Esophagus muscularis mucosa (tissue), 4 donors: ENCODE results near the gene ABO. TPM values are rescaled to one million over a fixed set of nuclear protein-coding genes. Genes with fewer than 3 reads are reported as not detected.

Experiments used
- DNase-seq: peaks from one replicate; pipeline ENCODE4 v3.0.0-alpha.2; 2017; ENCODE audit errors: extremely low spot score
- H3K27ac ChIP-seq, 4 donors: fragments of 200-600 bp; sonication (generic); replicated peaks in 1 of 4; 1 replicate in 3 of 4; 2 replicates in 1 of 4; pipeline ENCODE4 v1.5.1; 2016 to 2019; ENCODE audit warnings: mild to moderate bottlenecking in 1 of 4
- H3K27me3 ChIP-seq, 4 donors: fragments of 200-600 bp; sonication (generic); one replicate each; pipeline versions ENCODE4 v1.5.1 to v1.6.0; 2016 to 2019
- H3K36me3 ChIP-seq, 4 donors: fragments of 200-600 bp; sonication (generic); one replicate each; pipeline ENCODE4 v1.5.1; 2016 to 2019
- H3K4me1 ChIP-seq, 4 donors: fragments of 200-600 bp; sonication (generic); one replicate each; pipeline ENCODE4 v1.5.1; 2016 to 2019
- H3K4me3 ChIP-seq, 4 donors: fragments of 200-600 bp; sonication (generic); 1 replicate in 2 of 4; 2 replicates in 2 of 4; pipeline ENCODE4 v1.5.1; 2016 to 2019; ENCODE audit warnings: mild to moderate bottlenecking in 4 of 4, moderate library complexity in 1 of 4
- H3K9me3 ChIP-seq, 4 donors: fragments of 200-600 bp; sonication (generic); 1 replicate in 3 of 4; 2 replicates in 1 of 4; pipeline ENCODE4 v1.5.1; 2016 to 2019
- EP300 ChIP-seq: sonication (generic); formaldehyde crosslinking; IDR thresholded peaks from one replicate; pipeline ENCODE4 v1.6.1; 2017; ENCODE audit warnings: antibody characterized with exemption
- POLR2A ChIP-seq: fragments of 450-650 bp; IDR thresholded peaks from one replicate; pipeline ENCODE4 v1.6.1; 2017; ENCODE audit warnings: antibody characterized with exemption, moderate library complexity, mild to moderate bottlenecking, low read depth
- POLR2AphosphoS5 ChIP-seq, 2 donors: sonication (generic); formaldehyde crosslinking; IDR thresholded peaks; one replicate each; pipeline ENCODE4 v1.6.1; 2017; ENCODE audit warnings: antibody characterized with exemption in 2 of 2
- WGBS: methylation state at CpG from one replicate; pipeline ENCODE4 v1.1.5; 2018; 5-methylcytosine and 5-hydroxymethylcytosine counted together
- intact Hi-C: fragments of 100-400 bp; cut with DNase I; formaldehyde crosslinking; loops from one replicate; pipeline ENCODE4 v1.15.1; 2023
- total RNA-seq, 4 donors: library from RNA; depleted of rRNA; stranded (reverse); fragments of >200 nt; gene quantifications; one replicate each; pipeline versions ENCODE4 v1.1.0 to v1.2.1, GENCODE V29; 2016
- TF ChIP-seq, protein P1 (sequence below), 3 experiments: fragments of 200-600 bp in 2 of 3; fragments of 450-650 bp in 1 of 3; sonication (generic) in 2 of 3; IDR thresholded peaks; one replicate each; pipeline ENCODE4 v1.5.1; 2017 to 2019; ENCODE audit warnings: antibody characterized with exemption in 3 of 3, mild to moderate bottlenecking in 2 of 3, moderate library complexity in 1 of 3

The ABO gene
- total RNA-seq: 1 to 10 TPM in 2 of 4 donors, under 1 TPM in 2; 0.33 to 3.8 (median 1.2) TPM

DNA sequence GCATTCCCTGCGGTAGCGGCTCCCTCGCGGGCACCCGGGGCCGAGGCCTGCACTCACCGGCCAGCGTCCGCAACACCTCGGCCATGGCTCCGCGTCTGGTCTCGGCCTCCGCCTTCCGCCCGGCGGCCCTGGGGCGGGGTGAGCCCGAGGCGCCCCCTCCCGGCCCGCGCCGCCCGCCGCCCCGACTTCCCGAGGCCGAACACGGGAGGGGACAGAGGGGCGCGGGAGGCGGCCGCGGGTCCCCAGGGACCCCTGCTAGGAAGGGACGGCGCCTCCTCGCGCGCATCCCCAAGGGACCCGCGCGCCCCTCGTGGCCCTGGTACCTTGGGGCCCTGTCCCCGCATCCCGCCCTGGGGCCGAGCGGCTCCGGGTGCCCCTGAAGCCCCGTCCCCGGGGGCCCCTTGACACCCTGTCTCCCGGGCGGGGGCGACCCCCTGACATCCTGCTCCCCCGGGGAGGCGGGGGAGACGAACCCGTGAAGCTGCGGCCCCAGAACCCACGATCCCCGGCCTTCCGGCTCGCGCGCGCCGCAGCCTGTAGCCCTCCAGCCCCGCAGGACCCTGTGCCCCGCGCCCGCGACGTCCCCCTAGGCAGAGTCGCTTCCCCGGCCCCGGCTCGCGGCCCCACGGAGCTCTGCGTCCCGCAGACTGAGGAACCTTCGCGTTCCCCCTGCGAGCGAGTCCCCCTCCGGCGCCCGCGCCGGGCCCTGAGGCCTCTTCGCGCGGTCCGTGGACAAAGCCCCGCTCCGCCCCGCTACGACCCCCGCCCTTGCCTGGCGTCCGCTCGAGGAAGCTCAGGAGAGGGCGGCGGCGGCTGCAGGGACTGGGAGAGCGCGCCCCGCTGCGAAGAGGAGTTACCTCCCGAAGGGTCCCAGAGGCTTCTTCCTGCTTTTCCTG, at the start of gene ABO:
Gene ABO (minus strand): TSS at position 97 of the 896 bp plus-strand sequence.
- Histone ChIP-seq H3K27ac (peak within 1 kb of the TSS; percentile 45 to 67 (median 62)), H3K4me3 (peak within 1 kb of the TSS; percentile 51 to 59 (median 53)), H3K4me1 (peaks cover 0 to 13% (median 12%) of the 10 kb centered on the region in 4 donors), H3K27me3 (peaks cover 0 to 71% (median 15%) of the 10 kb centered on the region in 4 donors), H3K9me3 (no peaks in the 10 kb centered on the region), H3K36me3 (no peaks in the 10 kb centered on the region)
- TF ChIP-seq EP300 (no peak), POLR2AphosphoS5 (IDR thresholded peaks at IDR 0.05) (no peak)
- TF ChIP-seq, protein P1, sequence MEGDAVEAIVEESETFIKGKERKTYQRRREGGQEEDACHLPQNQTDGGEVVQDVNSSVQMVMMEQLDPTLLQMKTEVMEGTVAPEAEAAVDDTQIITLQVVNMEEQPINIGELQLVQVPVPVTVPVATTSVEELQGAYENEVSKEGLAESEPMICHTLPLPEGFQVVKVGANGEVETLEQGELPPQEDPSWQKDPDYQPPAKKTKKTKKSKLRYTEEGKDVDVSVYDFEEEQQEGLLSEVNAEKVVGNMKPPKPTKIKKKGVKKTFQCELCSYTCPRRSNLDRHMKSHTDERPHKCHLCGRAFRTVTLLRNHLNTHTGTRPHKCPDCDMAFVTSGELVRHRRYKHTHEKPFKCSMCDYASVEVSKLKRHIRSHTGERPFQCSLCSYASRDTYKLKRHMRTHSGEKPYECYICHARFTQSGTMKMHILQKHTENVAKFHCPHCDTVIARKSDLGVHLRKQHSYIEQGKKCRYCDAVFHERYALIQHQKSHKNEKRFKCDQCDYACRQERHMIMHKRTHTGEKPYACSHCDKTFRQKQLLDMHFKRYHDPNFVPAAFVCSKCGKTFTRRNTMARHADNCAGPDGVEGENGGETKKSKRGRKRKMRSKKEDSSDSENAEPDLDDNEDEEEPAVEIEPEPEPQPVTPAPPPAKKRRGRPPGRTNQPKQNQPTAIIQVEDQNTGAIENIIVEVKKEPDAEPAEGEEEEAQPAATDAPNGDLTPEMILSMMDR (IDR thresholded peaks at IDR 0.05): peak; percentile 18 to 29 (median 25)
- DNase-seq: peak; percentile 68
- 1% methylated on average over 32 of the region's 110 CpGs for WGBS
- intact Hi-C loops: no loop called here

GRCh38 chr9:133323991-133324703, 49.1 kb upstream of the ABO start:
- TF ChIP-seq POLR2AphosphoS5 (IDR thresholded peaks at IDR 0.05): no peak
- TF ChIP-seq POLR2A: no peak
- TF ChIP-seq, protein P1 (IDR thresholded peaks at IDR 0.05): no peak
- TF ChIP-seq EP300: no peak
- Histone ChIP-seq H3K36me3 (no peaks in the 10 kb centered on the region), H3K27ac (no peak overlapping the region), H3K9me3 (no peaks in the 10 kb centered on the region), H3K27me3 (no peaks in the 10 kb centered on the region), H3K4me3 (no peak overlapping the region), H3K4me1 (no peaks in the 10 kb centered on the region)
- DNase-seq: no peak
- intact Hi-C loops: no loop called here
- WGBS: 84% methylated on average over 13 of the region's 13 CpGs

DNA sequence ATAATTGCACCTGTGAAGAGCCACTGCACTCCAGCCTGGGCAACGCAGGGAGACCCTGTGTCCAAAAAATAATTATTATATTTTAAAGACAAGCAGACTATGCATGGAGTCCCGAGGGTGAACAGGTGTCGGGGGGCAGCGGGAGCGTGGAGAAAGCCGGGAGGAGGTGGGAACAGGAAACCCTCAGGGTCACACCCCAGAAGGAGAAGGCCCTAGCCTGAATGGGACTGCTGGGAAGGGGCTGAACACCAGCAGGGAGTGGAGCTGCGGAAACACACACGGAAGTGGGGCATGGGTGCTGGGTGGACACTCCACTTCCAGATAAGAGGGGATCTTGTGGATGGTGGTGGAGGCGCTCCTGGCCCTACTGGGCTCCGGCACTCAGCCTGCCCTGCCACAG, 48.2 kb upstream of the ABO start:
- intact Hi-C loops: no loop called here
- Histone ChIP-seq H3K27me3 (peaks cover 0 to 4% (median 0%) of the 10 kb centered on the region in 4 donors), H3K27ac (no peak overlapping the region), H3K4me3 (no peak overlapping the region), H3K9me3 (no peaks in the 10 kb centered on the region), H3K4me1 (no peaks in the 10 kb centered on the region), H3K36me3 (no peaks in the 10 kb centered on the region)
- 85% methylated on average over 10 of the region's 10 CpGs for WGBS
- no peak for DNase-seq
- TF ChIP-seq POLR2AphosphoS5 (IDR thresholded peaks at IDR 0.05): no peak

GRCh38 chr9:133322701-133323100, 47.7 kb upstream of the ABO start:
- intact Hi-C loops: no loop called here
- WGBS: 84% methylated on average over 10 of the region's 14 CpGs
- Histone ChIP-seq H3K9me3 (no peaks in the 10 kb centered on the region), H3K27me3 (peaks cover 0 to 4% (median 0%) of the 10 kb centered on the region in 4 donors), H3K4me1 (no peaks in the 10 kb centered on the region), H3K4me3 (no peak overlapping the region), H3K27ac (no peak overlapping the region), H3K36me3 (no peaks in the 10 kb centered on the region)
- DNase-seq: no peak
- TF ChIP-seq POLR2A: no peak
- TF ChIP-seq EP300: no peak
- TF ChIP-seq, protein P1 (IDR thresholded peaks at IDR 0.05): no peak
- no peak for TF ChIP-seq POLR2AphosphoS5 (IDR thresholded peaks at IDR 0.05)

- DNase-seq: no peak
- no peak overlapping the region for H3K4me3 ChIP-seq
- intact Hi-C loops: no loop called here
- no peak for TF ChIP-seq POLR2AphosphoS5 (IDR thresholded peaks at IDR 0.05)
- TF ChIP-seq, protein P1 (IDR thresholded peaks at IDR 0.05): no peak
- no peak for TF ChIP-seq EP300
- no peak for TF ChIP-seq POLR2A
- no peaks in the 10 kb centered on the region for H3K9me3 ChIP-seq
- H3K4me1 ChIP-seq: no peaks in the 10 kb centered on the region
- 86% methylated on average over 13 of the region's 13 CpGs for WGBS
- H3K36me3 ChIP-seq: no peaks in the 10 kb centered on the region
- H3K27me3 ChIP-seq: peaks cover 0 to 9% (median 0%) of the 10 kb centered on the region in 4 donors
- H3K27ac ChIP-seq: no peak overlapping the region
These were observed 46.5 kb upstream of the ABO start for GRCh38 chr9:133321411-133321935.
